ENCODE data around the gene IL12A.
A peak's percentile ranks its signal among the peaks of the same experiment; 100 is the strongest.

IL12A gene

DNA sequence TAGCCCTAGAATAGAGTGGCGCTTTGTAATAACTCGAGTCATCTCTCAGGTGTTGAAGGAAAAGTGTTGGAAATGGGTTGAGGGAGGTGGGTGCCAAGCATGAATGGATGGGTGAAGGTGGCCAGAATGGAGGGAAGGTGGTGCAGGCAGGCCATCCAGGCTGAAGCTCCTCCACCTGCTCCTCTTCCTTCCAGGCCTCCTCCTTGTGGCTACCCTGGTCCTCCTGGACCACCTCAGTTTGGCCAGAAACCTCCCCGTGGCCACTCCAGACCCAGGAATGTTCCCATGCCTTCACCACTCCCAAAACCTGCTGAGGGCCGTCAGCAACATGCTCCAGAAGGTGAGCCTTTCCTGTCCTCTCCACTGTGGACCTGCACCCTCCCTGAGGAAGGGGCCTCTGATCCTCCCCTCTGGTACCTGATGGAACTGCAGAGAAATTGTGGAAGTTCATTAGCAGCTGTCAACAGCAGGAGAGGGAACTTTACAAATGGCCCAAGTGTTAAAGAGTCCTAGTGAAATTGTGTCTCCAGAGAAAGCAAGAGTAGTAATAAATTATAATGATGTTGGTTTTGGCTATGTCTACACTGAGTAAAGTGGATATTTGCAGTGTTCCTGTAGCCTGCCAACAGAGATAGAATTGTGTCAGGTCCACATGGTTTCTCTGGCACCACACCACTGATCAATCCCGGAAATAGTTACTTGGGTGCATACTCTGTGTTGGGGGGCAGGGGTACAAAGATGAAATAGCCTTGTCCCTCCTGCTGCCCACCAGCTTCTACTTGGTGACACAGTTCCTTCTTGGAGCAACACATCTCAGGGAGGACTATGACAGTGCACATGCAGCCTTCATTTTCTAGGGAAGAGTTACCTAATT is 1.6 kb downstream of the IL12A start:
- TF ChIP-seq, protein P1, sequence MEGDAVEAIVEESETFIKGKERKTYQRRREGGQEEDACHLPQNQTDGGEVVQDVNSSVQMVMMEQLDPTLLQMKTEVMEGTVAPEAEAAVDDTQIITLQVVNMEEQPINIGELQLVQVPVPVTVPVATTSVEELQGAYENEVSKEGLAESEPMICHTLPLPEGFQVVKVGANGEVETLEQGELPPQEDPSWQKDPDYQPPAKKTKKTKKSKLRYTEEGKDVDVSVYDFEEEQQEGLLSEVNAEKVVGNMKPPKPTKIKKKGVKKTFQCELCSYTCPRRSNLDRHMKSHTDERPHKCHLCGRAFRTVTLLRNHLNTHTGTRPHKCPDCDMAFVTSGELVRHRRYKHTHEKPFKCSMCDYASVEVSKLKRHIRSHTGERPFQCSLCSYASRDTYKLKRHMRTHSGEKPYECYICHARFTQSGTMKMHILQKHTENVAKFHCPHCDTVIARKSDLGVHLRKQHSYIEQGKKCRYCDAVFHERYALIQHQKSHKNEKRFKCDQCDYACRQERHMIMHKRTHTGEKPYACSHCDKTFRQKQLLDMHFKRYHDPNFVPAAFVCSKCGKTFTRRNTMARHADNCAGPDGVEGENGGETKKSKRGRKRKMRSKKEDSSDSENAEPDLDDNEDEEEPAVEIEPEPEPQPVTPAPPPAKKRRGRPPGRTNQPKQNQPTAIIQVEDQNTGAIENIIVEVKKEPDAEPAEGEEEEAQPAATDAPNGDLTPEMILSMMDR (conservative IDR thresholded peaks at IDR 0.05; ENCODE audit: control insufficient read depth, insufficient read depth, low read depth, low read length) = peak; percentile 8
- no peak overlapping the region for H3K4me3 ChIP-seq (ENCODE audit: control insufficient read depth, low read depth, low read length)
- peak; percentile 30 for DNase-seq (ENCODE audit: low read depth)

DNA sequence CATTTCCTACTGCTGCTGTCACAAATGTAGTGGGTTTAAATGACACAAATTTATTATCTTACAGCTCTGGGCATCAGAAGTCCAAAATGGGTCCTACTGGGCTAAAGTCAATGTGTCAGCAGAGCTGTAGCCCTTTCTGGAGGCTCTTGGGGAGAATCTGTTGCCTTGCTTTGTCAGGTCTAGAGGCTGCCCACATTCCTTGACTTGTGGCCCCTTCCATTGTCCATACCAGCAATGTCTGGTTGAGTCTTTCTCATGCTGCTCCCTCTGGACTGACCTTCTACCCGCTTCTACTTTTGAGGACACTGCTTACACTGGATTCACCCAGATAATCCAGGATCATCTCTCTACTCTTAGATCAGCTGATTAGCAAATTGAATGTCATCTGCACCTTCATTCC is 3.0 kb downstream of the IL12A start:
- no peak overlapping the region for H3K4me3 ChIP-seq (ENCODE audit: control insufficient read depth, low read depth, low read length)

DNA sequence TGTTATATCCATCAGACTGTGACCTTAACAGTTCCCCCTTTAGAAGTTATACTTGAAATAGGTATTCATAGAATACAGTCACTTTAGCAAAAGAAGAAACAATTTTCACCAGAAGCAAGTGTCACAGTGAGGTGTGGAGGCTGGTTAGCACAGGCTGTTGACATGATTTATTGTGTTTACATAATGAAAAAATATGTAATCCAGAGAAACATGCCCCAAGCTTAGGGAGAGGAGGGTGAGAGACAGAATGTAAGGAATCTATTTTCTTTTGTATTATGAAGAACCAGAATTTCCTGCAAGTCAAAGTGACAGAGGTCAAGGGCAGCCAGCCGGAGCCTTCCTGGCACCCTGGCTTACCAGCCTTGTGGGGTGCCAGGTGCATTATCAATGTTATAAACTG is 4.0 kb downstream of the IL12A start:
- TF ChIP-seq, protein P1 (conservative IDR thresholded peaks at IDR 0.05; ENCODE audit: control insufficient read depth, insufficient read depth, low read depth, low read length) = no peak
- no peak for DNase-seq (ENCODE audit: low read depth)
- H3K4me3 ChIP-seq (ENCODE audit: control insufficient read depth, low read depth, low read length) = no peak overlapping the region

More for the DNA sequence above, 3.0 kb downstream of the IL12A start:
- no peak for DNase-seq (ENCODE audit: low read depth)
- TF ChIP-seq, protein P1 (conservative IDR thresholded peaks at IDR 0.05; ENCODE audit: control insufficient read depth, insufficient read depth, low read depth, low read length) = no peak

GRCh38 chr3:159994182-159994581 is 5.5 kb downstream of the IL12A start:
- TF ChIP-seq, protein P1 (conservative IDR thresholded peaks at IDR 0.05; ENCODE audit: control insufficient read depth, insufficient read depth, low read depth, low read length) = no peak
- no peak for DNase-seq (ENCODE audit: low read depth)
- no peak overlapping the region for H3K4me3 ChIP-seq (ENCODE audit: control insufficient read depth, low read depth, low read length)

DNA sequence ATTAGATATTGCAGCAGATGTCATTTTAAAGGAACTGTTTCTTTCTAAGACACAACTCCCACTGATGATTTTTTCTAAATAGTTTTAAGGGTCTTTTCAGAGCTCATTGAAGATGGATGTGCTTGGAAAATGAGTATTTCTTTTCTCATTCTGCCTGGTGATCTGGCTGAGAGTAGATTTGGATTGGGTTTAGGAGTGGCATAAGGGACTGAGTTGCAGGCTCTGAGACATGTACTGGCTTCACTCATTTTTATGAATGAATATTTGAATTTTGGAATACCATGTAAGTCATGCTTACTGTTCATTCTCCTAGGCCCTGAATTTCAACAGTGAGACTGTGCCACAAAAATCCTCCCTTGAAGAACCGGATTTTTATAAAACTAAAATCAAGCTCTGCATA is 6.5 kb downstream of the IL12A start:
- DNase-seq (ENCODE audit: low read depth) = no peak
- TF ChIP-seq, protein P1 (conservative IDR thresholded peaks at IDR 0.05; ENCODE audit: control insufficient read depth, insufficient read depth, low read depth, low read length) = no peak
- no peak overlapping the region for H3K4me3 ChIP-seq (ENCODE audit: control insufficient read depth, low read depth, low read length)

GRCh38 chr3:159996018-159996417 is 7.4 kb downstream of the IL12A start:
- H3K4me3 ChIP-seq (ENCODE audit: control insufficient read depth, low read depth, low read length) = no peak overlapping the region
- TF ChIP-seq, protein P1 (conservative IDR thresholded peaks at IDR 0.05; ENCODE audit: control insufficient read depth, insufficient read depth, low read depth, low read length) = no peak
- DNase-seq (ENCODE audit: low read depth) = peak; percentile 22

Data from fibroblast of mammary gland (primary cell).